ENCODE results near the gene CWC15. TPM values are rescaled to one million over a fixed set of nuclear protein-coding genes. Genes with fewer than 3 reads are reported as not detected.
"Not testable (repeated sequence)": the region's sequence is repeated elsewhere in the genome, so short reads cannot be mapped to it uniquely, and the experiment has no call there.

CWC15 gene
- polyA plus RNA-seq, 1 donor from 2014 or later: 151 TPM

DNA sequence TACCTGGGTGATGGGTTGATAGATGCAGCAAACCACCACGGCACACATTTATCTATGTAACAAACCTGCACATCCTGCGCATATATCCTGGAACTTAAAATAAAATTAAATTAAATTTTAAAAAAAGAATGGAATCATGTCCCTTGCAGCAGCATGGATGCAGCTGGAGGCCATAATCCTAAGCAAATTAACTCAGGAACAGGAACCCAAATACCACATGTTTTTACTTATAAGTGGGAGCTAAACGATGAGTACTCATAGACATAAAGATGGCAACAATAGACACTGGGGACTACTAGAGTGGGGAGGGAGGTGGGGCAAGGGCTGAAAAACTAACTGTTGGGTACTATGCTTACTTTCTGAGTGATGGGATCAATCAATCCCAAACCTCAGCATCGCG is 40.9 kb downstream of the CWC15 start:
- Histone ChIP-seq H3K9ac (ENCODE audit: low read length) (no peak overlapping the region), H4K20me1 (ENCODE audit: insufficient read depth) (no peaks in the 10 kb centered on the region), H3K27me3 (ENCODE audit: insufficient read depth, low read depth, low read length) (no peaks in the 10 kb centered on the region), H3K4me2 (ENCODE audit: low read length) (no peak overlapping the region), H3K9me2 (ENCODE audit: insufficient read depth, low read length) (no peaks in the 10 kb centered on the region), H3F3A (ENCODE audit: insufficient read depth, low read length, poor library complexity, severe bottlenecking) (no peaks in the 10 kb centered on the region), H3K4me3 (ENCODE audit: low read length) (no peak overlapping the region), H3K79me2 (replicated peaks; ENCODE audit: insufficient read depth, low read length) (no peaks in the 10 kb centered on the region), H3K27ac (ENCODE audit: low read length) (no peak overlapping the region), H2AFZ (ENCODE audit: low read depth, low read length) (no peak overlapping the region), H3K9me3 (ENCODE audit: low read length) (no peaks in the 10 kb centered on the region), H3K36me3 (ENCODE audit: insufficient read depth, low read length) (no peaks in the 10 kb centered on the region)
- TF ChIP-seq POLR2AphosphoS5 (IDR thresholded peaks at IDR 0.05) (no peak), TAF1 (IDR thresholded peaks at IDR 0.05; ENCODE audit: low read depth) (no peak), RAD21 (conservative IDR thresholded peaks at IDR 0.05) (no peak), EP300 (conservative IDR thresholded peaks at IDR 0.05; ENCODE audit: poor library complexity, severe bottlenecking) (no peak), EZH2 (IDR thresholded peaks at IDR 0.05; ENCODE audit: borderline replicate concordance, insufficient read depth, low read length, poor library complexity, severe bottlenecking) (no peak), SMC3 (conservative IDR thresholded peaks at IDR 0.05; ENCODE audit: poor library complexity) (no peak), MXI1 (conservative IDR thresholded peaks at IDR 0.05; ENCODE audit: poor library complexity, severe bottlenecking) (no peak)
- TF ChIP-seq, protein P1, sequence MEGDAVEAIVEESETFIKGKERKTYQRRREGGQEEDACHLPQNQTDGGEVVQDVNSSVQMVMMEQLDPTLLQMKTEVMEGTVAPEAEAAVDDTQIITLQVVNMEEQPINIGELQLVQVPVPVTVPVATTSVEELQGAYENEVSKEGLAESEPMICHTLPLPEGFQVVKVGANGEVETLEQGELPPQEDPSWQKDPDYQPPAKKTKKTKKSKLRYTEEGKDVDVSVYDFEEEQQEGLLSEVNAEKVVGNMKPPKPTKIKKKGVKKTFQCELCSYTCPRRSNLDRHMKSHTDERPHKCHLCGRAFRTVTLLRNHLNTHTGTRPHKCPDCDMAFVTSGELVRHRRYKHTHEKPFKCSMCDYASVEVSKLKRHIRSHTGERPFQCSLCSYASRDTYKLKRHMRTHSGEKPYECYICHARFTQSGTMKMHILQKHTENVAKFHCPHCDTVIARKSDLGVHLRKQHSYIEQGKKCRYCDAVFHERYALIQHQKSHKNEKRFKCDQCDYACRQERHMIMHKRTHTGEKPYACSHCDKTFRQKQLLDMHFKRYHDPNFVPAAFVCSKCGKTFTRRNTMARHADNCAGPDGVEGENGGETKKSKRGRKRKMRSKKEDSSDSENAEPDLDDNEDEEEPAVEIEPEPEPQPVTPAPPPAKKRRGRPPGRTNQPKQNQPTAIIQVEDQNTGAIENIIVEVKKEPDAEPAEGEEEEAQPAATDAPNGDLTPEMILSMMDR (IDR thresholded peaks at IDR 0.05; ENCODE audit: poor library complexity, severe bottlenecking): no peak
- TF ChIP-seq, protein P2, sequence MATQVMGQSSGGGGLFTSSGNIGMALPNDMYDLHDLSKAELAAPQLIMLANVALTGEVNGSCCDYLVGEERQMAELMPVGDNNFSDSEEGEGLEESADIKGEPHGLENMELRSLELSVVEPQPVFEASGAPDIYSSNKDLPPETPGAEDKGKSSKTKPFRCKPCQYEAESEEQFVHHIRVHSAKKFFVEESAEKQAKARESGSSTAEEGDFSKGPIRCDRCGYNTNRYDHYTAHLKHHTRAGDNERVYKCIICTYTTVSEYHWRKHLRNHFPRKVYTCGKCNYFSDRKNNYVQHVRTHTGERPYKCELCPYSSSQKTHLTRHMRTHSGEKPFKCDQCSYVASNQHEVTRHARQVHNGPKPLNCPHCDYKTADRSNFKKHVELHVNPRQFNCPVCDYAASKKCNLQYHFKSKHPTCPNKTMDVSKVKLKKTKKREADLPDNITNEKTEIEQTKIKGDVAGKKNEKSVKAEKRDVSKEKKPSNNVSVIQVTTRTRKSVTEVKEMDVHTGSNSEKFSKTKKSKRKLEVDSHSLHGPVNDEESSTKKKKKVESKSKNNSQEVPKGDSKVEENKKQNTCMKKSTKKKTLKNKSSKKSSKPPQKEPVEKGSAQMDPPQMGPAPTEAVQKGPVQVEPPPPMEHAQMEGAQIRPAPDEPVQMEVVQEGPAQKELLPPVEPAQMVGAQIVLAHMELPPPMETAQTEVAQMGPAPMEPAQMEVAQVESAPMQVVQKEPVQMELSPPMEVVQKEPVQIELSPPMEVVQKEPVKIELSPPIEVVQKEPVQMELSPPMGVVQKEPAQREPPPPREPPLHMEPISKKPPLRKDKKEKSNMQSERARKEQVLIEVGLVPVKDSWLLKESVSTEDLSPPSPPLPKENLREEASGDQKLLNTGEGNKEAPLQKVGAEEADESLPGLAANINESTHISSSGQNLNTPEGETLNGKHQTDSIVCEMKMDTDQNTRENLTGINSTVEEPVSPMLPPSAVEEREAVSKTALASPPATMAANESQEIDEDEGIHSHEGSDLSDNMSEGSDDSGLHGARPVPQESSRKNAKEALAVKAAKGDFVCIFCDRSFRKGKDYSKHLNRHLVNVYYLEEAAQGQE (IDR thresholded peaks at IDR 0.05; ENCODE audit: borderline replicate concordance): no peak

DNA sequence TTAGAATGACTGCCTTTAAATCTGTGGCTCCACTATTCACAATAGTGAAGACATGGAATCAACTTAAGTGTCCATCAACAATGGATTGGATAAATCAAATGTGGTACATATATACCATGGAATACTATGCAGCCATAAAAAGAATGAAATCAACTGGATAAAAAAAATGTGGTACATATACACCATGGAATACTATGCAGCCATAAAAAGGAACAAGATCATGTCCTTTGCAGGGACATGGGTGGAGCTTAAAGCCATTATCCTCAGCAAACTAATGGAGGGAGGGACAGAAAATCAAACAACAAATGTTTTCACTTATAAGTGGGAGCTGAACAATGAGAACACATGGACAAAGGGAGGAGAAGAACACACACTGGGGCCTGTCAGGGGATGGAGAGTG is 41.3 kb downstream of the CWC15 start:
- H3K79me2 ChIP-seq (replicated peaks; ENCODE audit: insufficient read depth, low read length); H3K4me2 ChIP-seq (ENCODE audit: low read length); H3K27ac ChIP-seq (ENCODE audit: low read length); H3K9me3 ChIP-seq (ENCODE audit: low read length); H3K9ac ChIP-seq (ENCODE audit: low read length); H3F3A ChIP-seq (ENCODE audit: insufficient read depth, low read length, poor library complexity, severe bottlenecking); H3K9me2 ChIP-seq (ENCODE audit: insufficient read depth, low read length); H3K27me3 ChIP-seq (ENCODE audit: insufficient read depth, low read depth, low read length); H4K20me1 ChIP-seq (ENCODE audit: insufficient read depth); H3K4me3 ChIP-seq (ENCODE audit: low read length); H3K36me3 ChIP-seq (ENCODE audit: insufficient read depth, low read length); H2AFZ ChIP-seq (ENCODE audit: low read depth, low read length): not testable (repeated sequence)

Data from neural cell (in vitro differentiated cells).